BLaER1 treated with 17β-estradiol and CSF1 and Interleukin-3, amounts not matched to agents 10 nM and 100 nM (cell line): Measurements from ENCODE around the gene UBXN11.
A peak's percentile ranks its signal among the peaks of the same experiment; 100 is the strongest.
"Not testable (repeated sequence)": the region's sequence is repeated elsewhere in the genome, so short reads cannot be mapped to it uniquely, and the experiment has no call there.

ENCODE experiments used
- H3K27ac ChIP-seq, 11 experiments: shearing (Covaris generic); formaldehyde crosslinking; 2 replicates each; pipeline ENCODE4 v1.8.1; 2022
- H3K27me3 ChIP-seq, 11 experiments: shearing (Covaris generic); formaldehyde crosslinking; 2 replicates each; pipeline ENCODE4 v1.8.1; 2022
- H3K36me3 ChIP-seq, 11 experiments: shearing (Covaris generic); formaldehyde crosslinking; 2 replicates each; pipeline ENCODE4 v1.8.1; 2022
- H3K4me1 ChIP-seq, 10 experiments: shearing (Covaris generic); formaldehyde crosslinking; 2 replicates each; pipeline ENCODE4 v1.8.1; 2022
- H3K4me2 ChIP-seq, 11 experiments: shearing (Covaris generic); formaldehyde crosslinking; 2 replicates each; pipeline ENCODE4 v1.8.1; 2022
- H3K4me3 ChIP-seq, 10 experiments: shearing (Covaris generic); formaldehyde crosslinking; 2 replicates each; pipeline ENCODE4 v1.8.1; 2022
- H3K9ac ChIP-seq, 11 experiments: shearing (Covaris generic); formaldehyde crosslinking; 2 replicates each; pipeline ENCODE4 v1.8.1; 2022
- H3K9me3 ChIP-seq, 11 experiments: shearing (Covaris generic); formaldehyde crosslinking; replicated peaks in 1 of 11; 2 replicates each; pipeline ENCODE4 v1.8.1; 2022
- H4K20me1 ChIP-seq, 11 experiments: shearing (Covaris generic); formaldehyde crosslinking; 2 replicates each; pipeline ENCODE4 v1.8.1; 2022
- Cebpa-rat ChIP-seq, 11 experiments: shearing (Covaris generic); IDR thresholded peaks; 2 replicates each; pipeline ENCODE4 v1.8.1; 2022

Gene UBXN11

DNA sequence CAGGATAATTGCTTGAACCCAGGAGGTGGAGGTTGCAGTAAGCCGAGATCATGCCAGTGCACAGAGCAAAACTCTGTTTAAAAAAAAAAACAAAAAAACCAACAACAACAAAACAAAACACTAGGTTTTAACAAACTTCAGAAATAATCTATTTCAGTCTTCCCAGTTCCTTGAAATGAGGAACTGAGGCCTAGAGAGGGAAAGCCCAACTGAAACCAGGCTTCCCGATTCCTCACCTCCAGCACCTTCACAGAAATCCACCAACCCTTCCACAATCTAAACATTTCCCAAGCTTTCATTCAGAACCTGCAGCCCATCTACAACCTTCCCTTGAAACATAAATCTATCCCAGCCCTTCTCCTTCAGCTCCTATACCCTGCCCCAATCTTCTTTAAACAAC lies 10.7 kb upstream of the UBXN11 start:
- TF ChIP-seq Cebpa-rat (IDR thresholded peaks at IDR 0.05), result no peak
- H3K4me1 ChIP-seq, result peaks cover 83 to 95% (median 91%) of the 10 kb centered on the region in 10 experiments
- no peaks in the 10 kb centered on the region for H4K20me1 ChIP-seq
- peak overlapping the region; percentile 76 to 98 (median 90) for H3K4me2 ChIP-seq
- peak overlapping the region in 6 of 10 experiments; percentile 32 to 70 (median 52); a peak in 10 of 20 replicates for H3K4me3 ChIP-seq
- H3K27me3 ChIP-seq, result peaks cover 0 to 8% (median 0%) of the 10 kb centered on the region in 11 experiments; a peak in 1 of 22 replicates
- H3K27ac ChIP-seq, result peak overlapping the region; percentile 53 to 82 (median 74); a peak in 21 of 22 replicates
- H3K36me3 ChIP-seq, result peaks cover 0 to 5% (median 0%) of the 10 kb centered on the region in 11 experiments; a peak in 1 of 22 replicates
- peak overlapping the region; percentile 48 to 75 (median 67); a peak in 20 of 22 replicates for H3K9ac ChIP-seq
- H3K9me3 ChIP-seq, result no peaks in the 10 kb centered on the region

- TF ChIP-seq Cebpa-rat (IDR thresholded peaks at IDR 0.05), result no peak
- Histone ChIP-seq H3K9me3 (no peaks in the 10 kb centered on the region), H4K20me1 (no peaks in the 10 kb centered on the region), H3K27ac (peak overlapping the region; percentile 55 to 82 (median 74); a peak in 21 of 22 replicates), H3K4me2 (peak overlapping the region; percentile 76 to 98 (median 90)), H3K4me3 (peak overlapping the region in 3 of 10 experiments; percentile 49 to 70 (median 62); a peak in 5 of 20 replicates), H3K36me3 (no peaks in the 10 kb centered on the region), H3K4me1 (peaks cover 75 to 94% (median 83%) of the 10 kb centered on the region in 10 experiments), H3K9ac (peak overlapping the region; percentile 48 to 75 (median 67); a peak in 17 of 22 replicates), H3K27me3 (peaks cover 0 to 8% (median 0%) of the 10 kb centered on the region in 11 experiments; a peak in 1 of 22 replicates)
Measured at GRCh38 chr1:26315874-26316850, 9.7 kb upstream of the UBXN11 start.

GRCh38 chr1:26314501-26314900 lies 8.1 kb upstream of the UBXN11 start:
- TF ChIP-seq Cebpa-rat (IDR thresholded peaks at IDR 0.05), result no peak
- Histone ChIP-seq H3K4me2 (peak overlapping the region; percentile 76 to 98 (median 90)), H3K9ac (peak overlapping the region in 4 of 11 experiments; percentile 67 to 75 (median 68); a peak in 2 of 22 replicates), H3K4me1 (peaks cover 58 to 79% (median 66%) of the 10 kb centered on the region in 10 experiments), H4K20me1 (no peaks in the 10 kb centered on the region), H3K9me3 (no peaks in the 10 kb centered on the region), H3K27me3 (peaks cover 0 to 8% (median 0%) of the 10 kb centered on the region in 11 experiments; a peak in 1 of 22 replicates), H3K36me3 (no peaks in the 10 kb centered on the region), H3K27ac (peak overlapping the region in 9 of 11 experiments; percentile 63 to 82 (median 74); a peak in 15 of 22 replicates), H3K4me3 (no peak overlapping the region)

DNA sequence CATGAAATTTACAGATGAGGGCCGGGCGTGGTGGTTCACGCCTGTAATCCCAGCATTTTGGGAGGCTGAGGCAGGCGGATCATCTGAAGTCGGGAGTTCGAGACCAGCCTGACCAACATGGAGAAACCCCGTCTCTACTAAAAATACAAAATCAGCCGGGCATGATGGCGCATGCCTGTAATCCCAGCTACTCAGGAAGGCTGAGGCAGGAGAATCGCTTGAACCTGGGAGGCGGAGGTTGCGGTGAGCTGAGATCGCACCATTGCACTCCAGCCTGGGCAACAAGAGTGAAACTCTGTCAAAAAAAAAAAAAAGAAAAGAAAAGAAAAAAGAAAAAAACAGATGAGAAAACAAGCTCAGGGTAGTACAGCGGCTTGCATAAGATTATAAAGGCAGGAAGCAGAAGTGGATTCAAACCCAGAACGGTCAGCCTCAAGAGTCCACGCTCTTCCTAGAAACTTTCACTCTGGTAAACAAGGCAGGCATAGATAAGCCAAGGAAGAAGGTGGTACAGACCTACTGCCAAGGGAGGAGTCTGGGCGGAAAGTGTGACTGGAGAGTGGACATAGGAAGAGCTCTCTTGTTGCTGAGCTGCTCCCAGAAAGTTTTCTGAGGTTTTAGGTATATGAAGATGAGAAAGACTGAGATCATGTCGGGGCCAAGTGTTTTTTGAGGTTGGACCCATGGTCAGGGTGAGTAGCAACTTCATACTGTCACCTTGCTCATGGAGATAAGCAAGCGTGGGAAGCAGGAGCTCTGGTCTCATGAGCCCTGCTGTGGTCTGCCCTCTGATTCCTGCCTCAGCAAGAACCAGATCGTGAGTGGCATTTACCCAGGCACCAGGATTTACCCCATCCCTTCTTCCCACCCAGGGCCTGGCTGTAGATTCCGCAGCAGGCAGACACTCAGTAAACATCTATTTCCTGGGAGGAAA lies 1.8 kb upstream of the UBXN11 start:
- not testable (repeated sequence) for H3K36me3 ChIP-seq, H4K20me1 ChIP-seq, H3K4me3 ChIP-seq, H3K9me3 ChIP-seq, H3K27me3 ChIP-seq
- peak overlapping the region; percentile 62 to 99 (median 96); a peak in 20 of 22 replicates for H3K4me2 ChIP-seq
- H3K4me1 ChIP-seq, result peaks cover 30 to 70% (median 54%) of the 10 kb centered on the region in 10 experiments
- H3K9ac ChIP-seq, result peak overlapping the region in 7 of 11 experiments; percentile 19 to 88 (median 82); a peak in 8 of 22 replicates
- H3K27ac ChIP-seq, result peak overlapping the region in 10 of 11 experiments; percentile 24 to 91 (median 88); a peak in 16 of 22 replicates

DNA sequence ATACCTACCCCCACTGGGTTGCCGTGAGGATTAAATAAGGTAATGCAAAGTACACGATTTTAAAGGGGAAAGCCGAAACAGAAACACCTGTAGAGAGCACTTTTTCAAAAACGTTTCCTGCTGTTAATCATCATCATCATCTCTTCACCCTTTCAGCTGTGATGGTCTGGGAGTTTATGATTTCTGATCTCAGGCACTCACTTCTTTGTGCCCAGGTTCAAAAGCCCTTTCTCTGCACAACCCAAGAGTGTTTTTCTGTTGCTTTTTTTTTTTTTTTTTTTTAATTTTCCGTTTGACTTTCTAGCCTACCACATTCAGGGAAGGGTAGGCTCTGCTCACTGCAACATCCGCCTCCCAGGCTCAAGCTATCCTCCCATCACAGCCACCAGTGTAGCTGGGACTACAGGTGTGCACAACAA lies 936 bp upstream of the UBXN11 start:
- Histone ChIP-seq H3K4me1 (peaks cover 26 to 72% (median 58%) of the 10 kb centered on the region in 10 experiments), H4K20me1 (no peaks in the 10 kb centered on the region), H3K9ac (peak overlapping the region in 10 of 11 experiments; percentile 52 to 88 (median 85); a peak in 15 of 22 replicates), H3K36me3 (no peaks in the 10 kb centered on the region), H3K27ac (peak overlapping the region in 10 of 11 experiments; percentile 82 to 91 (median 88); a peak in 19 of 22 replicates), H3K4me2 (peak overlapping the region; percentile 62 to 99 (median 96)), H3K27me3 (peaks cover 0 to 3% (median 0%) of the 10 kb centered on the region in 11 experiments; a peak in 1 of 22 replicates), H3K9me3 (no peaks in the 10 kb centered on the region), H3K4me3 (peak overlapping the region in 4 of 10 experiments; percentile 78 to 79 (median 79); a peak in 4 of 20 replicates)
- no peak for TF ChIP-seq Cebpa-rat (IDR thresholded peaks at IDR 0.05)

- Histone ChIP-seq H4K20me1 (no peaks in the 10 kb centered on the region), H3K27ac (peak overlapping the region; percentile 82 to 91 (median 88)), H3K4me1 (peaks cover 31 to 82% (median 72%) of the 10 kb centered on the region in 10 experiments), H3K9me3 (no peaks in the 10 kb centered on the region), H3K4me3 (peak overlapping the region; percentile 68 to 81 (median 77)), H3K4me2 (peak overlapping the region; percentile 86 to 99 (median 96)), H3K36me3 (peaks cover 0 to 12% (median 0%) of the 10 kb centered on the region in 11 experiments; a peak in 6 of 22 replicates), H3K27me3 (peaks cover 0 to 3% (median 0%) of the 10 kb centered on the region in 11 experiments; a peak in 1 of 22 replicates), H3K9ac (peak overlapping the region; percentile 81 to 88 (median 85))
- no peak for TF ChIP-seq Cebpa-rat (IDR thresholded peaks at IDR 0.05)
Measured at GRCh38 chr1:26305667-26306289, 658 bp downstream of the UBXN11 start.

DNA sequence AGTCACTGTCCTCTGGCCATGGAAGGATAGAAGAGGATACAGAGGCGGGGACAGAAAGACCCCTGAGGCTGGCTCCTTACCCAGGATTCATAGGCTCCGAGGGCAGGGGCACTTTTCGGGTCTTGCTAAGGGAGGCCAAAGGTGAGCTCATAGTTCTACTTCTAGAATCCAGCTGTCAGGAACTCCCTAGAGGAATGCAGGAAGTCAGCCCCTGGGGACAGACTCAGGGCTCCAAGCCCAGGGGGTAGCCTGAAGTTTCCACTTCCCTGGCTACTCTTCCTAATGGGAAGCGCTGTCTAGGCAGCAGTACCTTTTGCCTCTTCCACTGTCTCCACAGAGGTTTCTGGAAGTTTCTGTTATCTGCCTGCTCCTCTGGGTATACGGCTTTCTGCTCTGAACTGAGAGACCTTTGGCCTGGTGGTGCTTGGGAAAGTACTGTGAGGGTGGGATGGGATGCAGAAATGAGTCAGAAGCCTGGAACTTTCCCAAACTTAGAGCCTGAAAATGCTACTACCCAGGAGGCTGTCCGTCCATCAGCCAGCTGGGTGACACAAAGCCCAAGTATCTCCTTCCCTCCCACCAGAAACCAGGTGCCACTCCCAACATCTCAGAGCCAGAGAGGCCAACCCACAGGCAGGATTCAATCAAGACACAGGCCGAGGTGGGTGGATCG lies 3.6 kb downstream of the UBXN11 start:
- H3K27me3 ChIP-seq, result peaks cover 0 to 3% (median 0%) of the 10 kb centered on the region in 11 experiments; a peak in 1 of 22 replicates
- no peak overlapping the region for H3K4me3 ChIP-seq
- peak overlapping the region; percentile 2 to 98 (median 37); a peak in 19 of 22 replicates for H3K4me2 ChIP-seq
- peaks cover 0 to 16% (median 0%) of the 10 kb centered on the region in 11 experiments; a peak in 7 of 22 replicates for H3K36me3 ChIP-seq
- no peaks in the 10 kb centered on the region for H3K9me3 ChIP-seq
- no peak for TF ChIP-seq Cebpa-rat (IDR thresholded peaks at IDR 0.05)
- H3K27ac ChIP-seq, result peak overlapping the region in 7 of 11 experiments; percentile 2 to 90 (median 35); a peak in 9 of 22 replicates
- H3K9ac ChIP-seq, result peak overlapping the region in 2 of 11 experiments; percentile 2 to 23; a peak in 2 of 22 replicates
- H3K4me1 ChIP-seq, result peaks cover 60 to 97% (median 91%) of the 10 kb centered on the region in 10 experiments
- no peaks in the 10 kb centered on the region for H4K20me1 ChIP-seq
